HepG2 (cell line): ENCODE results near the gene SHISA9.

Source experiments
- EP300 ChIP-seq, 3 experiments: sonication (generic) in 1 of 3; formaldehyde crosslinking in 1 of 3; IDR thresholded peaks; 2 replicates each; pipeline versions ENCODE4 v1.5.1 to v1.6.1; 2011 to 2020; ENCODE audit warnings: low read depth in 2 of 3, low read length in 2 of 3, borderline replicate concordance in 1 of 3, improper control_type of control experiment in 1 of 3, mild to moderate bottlenecking in 1 of 3, missing genetic modification reagents in 1 of 3, moderate library complexity in 1 of 3
- FOXJ3 ChIP-seq: sonication (generic); formaldehyde crosslinking; IDR thresholded peaks from 2 replicates; pipeline ENCODE4 v1.4.0; 2020; ENCODE audit warnings: missing genetic modification reagents, mild to moderate bottlenecking, borderline replicate concordance
- HDAC2 ChIP-seq: sonication (generic); formaldehyde crosslinking; IDR thresholded peaks from 2 replicates; pipeline ENCODE4 v1.4.0; 2020; ENCODE audit warnings: missing genetic modification reagents
- JUNB ChIP-seq: sonication (generic); formaldehyde crosslinking; IDR thresholded peaks from 2 replicates; pipeline ENCODE4 v1.8.0; 2022; ENCODE audit warnings: missing genetic modification reagents, mild to moderate bottlenecking, borderline replicate concordance
- RBM22 ChIP-seq: fragments of 200-400 bp; formaldehyde crosslinking; optimal IDR thresholded peaks from 2 replicates; pipeline ENCODE3; 2017; ENCODE audit warnings: mild to moderate bottlenecking, low read length, moderate library complexity
- TAF1 ChIP-seq: sonication (generic); formaldehyde crosslinking; IDR thresholded peaks from 2 replicates; pipeline ENCODE4 v1.4.0; 2020; ENCODE audit warnings: missing genetic modification reagents
- TCF12 ChIP-seq, 2 experiments: fragments of 450-650 bp in 1 of 2; sonication (generic) in 1 of 2; formaldehyde crosslinking in 1 of 2; IDR thresholded peaks; 2 replicates each; pipeline versions ENCODE4 v1.6.1 to v1.8.0; 2017 to 2022; ENCODE audit warnings: antibody characterized with exemption in 1 of 2, mild to moderate bottlenecking in 1 of 2, missing genetic modification reagents in 1 of 2, moderate library complexity in 1 of 2
- ZFAT ChIP-seq: sonication (generic); formaldehyde crosslinking; conservative IDR thresholded peaks from 2 replicates; pipeline ENCODE4 v1.8.1; 2023; ENCODE audit warnings: missing genetic modification reagents, inconsistent platforms
- ZFP1 ChIP-seq: IDR thresholded peaks from 2 replicates; pipeline ENCODE4 v1.6.1; 2016
- ZNF224 ChIP-seq: sonication (generic); formaldehyde crosslinking; IDR thresholded peaks from 2 replicates; pipeline ENCODE4 v1.5.0; 2020; ENCODE audit warnings: mild to moderate bottlenecking, missing genetic modification reagents
- ZNF354B ChIP-seq: sonication (generic); formaldehyde crosslinking; IDR thresholded peaks from 2 replicates; pipeline ENCODE4 v1.8.0; 2022; ENCODE audit warnings: mild to moderate bottlenecking, missing genetic modification reagents
- ZNF615 ChIP-seq: sonication (generic); formaldehyde crosslinking; IDR thresholded peaks from 2 replicates; pipeline ENCODE4 v1.5.0; 2020; ENCODE audit warnings: mild to moderate bottlenecking, missing genetic modification reagents, borderline replicate concordance
- TF ChIP-seq, protein P1 (sequence below): sonication (generic); formaldehyde crosslinking; IDR thresholded peaks from 2 replicates; pipeline ENCODE4 v1.8.1; 2022; ENCODE audit warnings: mild to moderate bottlenecking, missing genetic modification reagents

DNA sequence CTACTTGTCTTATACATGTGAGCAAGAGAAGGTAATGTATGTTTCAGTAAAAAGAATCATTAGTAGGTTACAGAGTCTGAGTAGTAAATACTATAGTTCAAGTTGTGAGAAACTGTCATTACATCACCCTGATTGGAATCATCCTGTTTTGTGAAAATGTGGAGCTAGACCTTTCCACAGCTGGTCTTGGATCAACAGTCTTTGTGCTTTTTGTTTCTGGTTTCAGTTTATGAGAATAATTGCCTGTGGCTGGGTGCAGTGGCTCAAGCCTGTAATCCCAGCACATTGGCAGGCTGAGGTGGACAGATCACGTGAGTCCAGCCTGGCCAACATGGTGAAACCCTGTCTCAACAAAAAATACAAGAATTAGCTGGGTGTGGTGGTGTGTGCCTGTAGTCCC lies 19.7 kb upstream of the SHISA9 start:
- no peak for TF ChIP-seq ZNF224
- no peak for TF ChIP-seq EP300 (IDR thresholded peaks at IDR 0.05; ENCODE audit: low read depth in 2 of 2, low read length in 2 of 2)
- TF ChIP-seq EP300 (CRISPR knock-in tag; IDR thresholded peaks at IDR 0.05; ENCODE audit: borderline replicate concordance) = no peak
- no peak for TF ChIP-seq FOXJ3 (CRISPR knock-in tag)
- TF ChIP-seq, protein P1, sequence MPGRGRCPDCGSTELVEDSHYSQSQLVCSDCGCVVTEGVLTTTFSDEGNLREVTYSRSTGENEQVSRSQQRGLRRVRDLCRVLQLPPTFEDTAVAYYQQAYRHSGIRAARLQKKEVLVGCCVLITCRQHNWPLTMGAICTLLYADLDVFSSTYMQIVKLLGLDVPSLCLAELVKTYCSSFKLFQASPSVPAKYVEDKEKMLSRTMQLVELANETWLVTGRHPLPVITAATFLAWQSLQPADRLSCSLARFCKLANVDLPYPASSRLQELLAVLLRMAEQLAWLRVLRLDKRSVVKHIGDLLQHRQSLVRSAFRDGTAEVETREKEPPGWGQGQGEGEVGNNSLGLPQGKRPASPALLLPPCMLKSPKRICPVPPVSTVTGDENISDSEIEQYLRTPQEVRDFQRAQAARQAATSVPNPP (CRISPR knock-in tag) = no peak
- no peak for TF ChIP-seq ZFAT
- TF ChIP-seq ZFP1 = no peak
- no peak for TF ChIP-seq ZNF615 (CRISPR knock-in tag)
- TF ChIP-seq HDAC2 (CRISPR knock-in tag) = no peak
- no peak for TF ChIP-seq TAF1 (CRISPR knock-in tag)
- TF ChIP-seq TCF12 (IDR thresholded peaks at IDR 0.05) = no peak
- no peak for TF ChIP-seq TCF12 (CRISPR knock-in tag; IDR thresholded peaks at IDR 0.05)
- TF ChIP-seq JUNB (CRISPR knock-in tag) = no peak
- no peak for TF ChIP-seq RBM22
- no peak for TF ChIP-seq ZNF354B
